ENCODE data around the gene WNT1.

- TF ChIP-seq EP300 (IDR thresholded peaks at IDR 0.05; ENCODE audit: borderline replicate concordance in 1 of 2, control insufficient read depth in 1 of 2, low read depth in 2 of 2, low read length in 2 of 2) = no peak
- TF ChIP-seq, protein P1, sequence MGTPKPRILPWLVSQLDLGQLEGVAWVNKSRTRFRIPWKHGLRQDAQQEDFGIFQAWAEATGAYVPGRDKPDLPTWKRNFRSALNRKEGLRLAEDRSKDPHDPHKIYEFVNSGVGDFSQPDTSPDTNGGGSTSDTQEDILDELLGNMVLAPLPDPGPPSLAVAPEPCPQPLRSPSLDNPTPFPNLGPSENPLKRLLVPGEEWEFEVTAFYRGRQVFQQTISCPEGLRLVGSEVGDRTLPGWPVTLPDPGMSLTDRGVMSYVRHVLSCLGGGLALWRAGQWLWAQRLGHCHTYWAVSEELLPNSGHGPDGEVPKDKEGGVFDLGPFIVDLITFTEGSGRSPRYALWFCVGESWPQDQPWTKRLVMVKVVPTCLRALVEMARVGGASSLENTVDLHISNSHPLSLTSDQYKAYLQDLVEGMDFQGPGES (IDR thresholded peaks at IDR 0.05) = no peak
- TF ChIP-seq NFYB (IDR thresholded peaks at IDR 0.05; ENCODE audit: insufficient read depth, low read depth, low read length) = no peak
- TF ChIP-seq TCF12 (IDR thresholded peaks at IDR 0.05; ENCODE audit: low read depth, low read length) = no peak
- no peak for TF ChIP-seq HDAC2 (IDR thresholded peaks at IDR 0.05)
- no peak for TF ChIP-seq ELK1 (IDR thresholded peaks at IDR 0.05; ENCODE audit: low read depth, low read length)
These were observed 30.8 kb downstream of the WNT1 start for GRCh38 chr12:49008943-49009342.

Measured in GM12878 (cell line).